Activated naive CD4-positive, alpha-beta T cell treated with anti-CD3 and anti-CD28 coated beads, Interleukin-2, amount 50 U/mL, for 24 hours (primary cell): ENCODE data around the gene CBLB.
"Not testable (repeated sequence)": the region's sequence is repeated elsewhere in the genome, so short reads cannot be mapped to it uniquely, and the experiment has no call there.

Experiments used
- H3K27ac Mint-ChIP-seq: one replicate; pipeline ENCODE4 v1.8.0; 2021; ENCODE audit warnings: mild to moderate bottlenecking, mixed read lengths
- H3K27me3 Mint-ChIP-seq: one replicate; pipeline ENCODE4 v1.8.0; 2021; ENCODE audit warnings: mixed read lengths
- H3K36me3 Mint-ChIP-seq: one replicate; pipeline ENCODE4 v1.8.0; 2021; ENCODE audit warnings: mixed read lengths
- H3K4me1 Mint-ChIP-seq: one replicate; pipeline ENCODE4 v1.8.0; 2021; ENCODE audit warnings: mixed read lengths
- H3K4me3 Mint-ChIP-seq: one replicate; pipeline ENCODE4 v1.8.0; 2021; ENCODE audit warnings: mild to moderate bottlenecking, mixed read lengths
- H3K9me3 Mint-ChIP-seq: one replicate; pipeline ENCODE4 v1.8.0; 2021; ENCODE audit warnings: mixed read lengths

Gene CBLB

GRCh38 chr3:105752791-105753415 is 115.9 kb downstream of the CBLB start:
- no peaks in the 10 kb centered on the region for H3K27me3 Mint-ChIP-seq
- no peaks in the 10 kb centered on the region for H3K9me3 Mint-ChIP-seq
- H3K27ac Mint-ChIP-seq = peak overlapping the region; percentile 93
- H3K4me1 Mint-ChIP-seq = peaks cover 89% of the 10 kb centered on the region
- peak overlapping the region; percentile 64 for H3K4me3 Mint-ChIP-seq
- H3K36me3 Mint-ChIP-seq = peaks cover 23% of the 10 kb centered on the region

DNA sequence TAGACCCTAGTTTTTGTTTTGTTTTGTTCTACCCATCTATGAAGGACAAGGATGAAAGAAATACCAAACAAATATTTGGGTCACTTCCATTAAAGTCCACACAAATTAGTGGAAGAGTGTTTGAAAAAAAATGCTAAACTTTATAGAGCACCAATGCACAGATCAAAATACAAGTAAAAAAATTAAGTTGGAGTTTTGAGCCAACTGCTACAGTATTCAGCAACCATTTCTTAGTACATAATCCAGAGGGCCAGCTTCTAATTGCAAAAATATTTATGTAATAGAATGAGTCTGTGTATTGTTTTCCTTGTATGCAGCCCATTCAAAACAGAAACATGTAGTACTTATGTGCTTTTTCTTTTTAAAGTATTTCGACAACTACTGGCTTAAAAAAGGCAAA is 121.1 kb downstream of the CBLB start:
- Mint-ChIP-seq H3K27me3 (no peaks in the 10 kb centered on the region), H3K4me1 (peaks cover 90% of the 10 kb centered on the region), H3K27ac (peak overlapping the region; percentile 91), H3K9me3 (peaks cover 5% of the 10 kb centered on the region), H3K36me3 (peaks cover 24% of the 10 kb centered on the region), H3K4me3 (no peak overlapping the region)

DNA sequence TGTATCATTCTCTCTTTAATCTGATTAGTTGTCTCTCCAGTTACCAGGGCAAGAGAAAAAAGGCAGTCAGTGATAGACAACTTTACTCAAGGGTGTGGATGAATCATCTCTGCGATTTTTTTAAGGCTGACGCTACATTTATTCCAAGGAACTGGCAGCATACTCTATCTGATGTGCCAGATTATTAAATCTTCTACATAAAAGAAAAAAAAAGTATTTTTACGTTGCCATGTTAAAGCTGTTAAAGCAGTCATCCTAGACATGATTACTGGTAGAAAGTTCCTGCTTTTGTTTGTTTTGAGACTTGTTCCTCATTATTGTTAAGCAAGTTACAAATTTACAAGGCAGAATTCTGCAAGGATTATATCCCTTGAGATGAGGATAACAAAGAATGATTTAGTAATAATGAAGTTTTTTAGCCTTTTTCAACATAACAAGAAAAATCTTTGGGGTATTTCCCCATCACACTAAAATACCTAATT is 121.7 kb downstream of the CBLB start:
- Mint-ChIP-seq H3K27ac (peak overlapping the region; percentile 91), H3K36me3 (peaks cover 24% of the 10 kb centered on the region), H3K4me3 (peak overlapping the region; percentile 69), H3K9me3 (peaks cover 5% of the 10 kb centered on the region), H3K27me3 (no peaks in the 10 kb centered on the region), H3K4me1 (peaks cover 85% of the 10 kb centered on the region)

GRCh38 chr3:105746231-105746996 is 122.4 kb downstream of the CBLB start:
- Mint-ChIP-seq H3K27ac (peak overlapping the region; percentile 91), H3K27me3 (no peaks in the 10 kb centered on the region), H3K4me3 (peak overlapping the region; percentile 69), H3K36me3 (peaks cover 29% of the 10 kb centered on the region), H3K9me3 (peaks cover 5% of the 10 kb centered on the region), H3K4me1 (peaks cover 86% of the 10 kb centered on the region)

DNA sequence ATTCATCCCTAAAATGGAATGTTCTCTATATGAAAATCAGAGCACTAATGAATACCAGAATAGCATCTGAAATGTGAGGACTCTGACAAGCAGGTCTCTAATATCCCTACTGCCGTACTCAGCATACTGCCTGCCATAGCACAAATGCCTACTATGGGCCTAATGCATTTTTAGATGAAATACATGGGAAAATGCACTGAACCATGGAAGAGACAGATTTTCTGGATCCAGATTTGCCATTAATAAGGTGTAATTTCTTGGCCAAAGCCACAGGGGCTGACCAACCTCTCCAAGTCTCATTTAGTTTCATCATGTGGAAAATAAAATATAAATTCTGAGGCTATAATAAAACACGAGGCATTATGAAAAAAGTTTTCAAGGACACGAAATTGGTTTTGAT is 123.8 kb downstream of the CBLB start:
- Mint-ChIP-seq H3K4me1 (peaks cover 77% of the 10 kb centered on the region), H3K36me3 (peaks cover 28% of the 10 kb centered on the region), H3K9me3 (peaks cover 5% of the 10 kb centered on the region), H3K4me3 (peak overlapping the region; percentile 15), H3K27me3 (no peaks in the 10 kb centered on the region), H3K27ac (no peak overlapping the region)

DNA sequence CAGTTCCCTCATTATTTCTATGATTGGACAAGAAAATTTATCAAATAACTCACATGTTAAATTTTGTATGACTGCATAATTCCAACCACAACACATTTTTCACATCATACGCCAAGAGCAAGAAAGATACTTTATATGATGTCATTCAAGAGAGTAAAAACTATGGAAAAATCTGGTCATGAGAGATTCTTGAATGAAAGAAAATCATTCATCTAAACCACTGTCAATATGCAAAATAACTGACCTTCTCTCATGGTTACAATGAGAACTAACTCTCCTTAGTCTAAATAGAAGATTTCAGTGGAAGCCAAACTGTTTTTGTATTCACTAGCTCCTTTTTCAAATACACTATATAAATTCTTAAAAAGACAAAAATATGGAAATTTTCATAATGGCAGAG is 124.6 kb downstream of the CBLB start:
- Mint-ChIP-seq H3K27me3 (no peaks in the 10 kb centered on the region), H3K4me3 (peak overlapping the region; percentile 47), H3K27ac (peak overlapping the region; percentile 95), H3K36me3 (peaks cover 35% of the 10 kb centered on the region), H3K9me3 (peaks cover 9% of the 10 kb centered on the region), H3K4me1 (peaks cover 78% of the 10 kb centered on the region)

DNA sequence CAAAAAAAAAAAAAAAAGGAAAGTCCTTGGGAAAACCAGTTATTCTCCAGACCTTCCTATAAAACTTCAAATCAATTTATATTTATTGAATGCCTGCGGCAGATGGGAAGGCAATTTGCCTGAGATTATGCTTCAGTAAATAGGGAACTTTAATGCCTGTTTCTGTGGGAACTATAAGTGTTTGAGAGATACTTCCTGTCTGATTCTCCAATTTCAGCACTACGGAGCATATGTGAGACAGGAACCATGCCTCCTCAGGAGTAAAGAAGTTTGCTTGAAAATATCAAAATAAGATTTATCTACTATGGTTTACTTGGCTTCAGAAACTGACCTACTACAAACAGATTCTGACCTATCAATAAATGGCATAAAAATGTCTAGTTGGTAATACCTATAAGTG is 135.5 kb downstream of the CBLB start:
- no peaks in the 10 kb centered on the region for H3K9me3 Mint-ChIP-seq
- peaks cover 20% of the 10 kb centered on the region for H3K4me1 Mint-ChIP-seq
- H3K4me3 Mint-ChIP-seq = no peak overlapping the region
- no peak overlapping the region for H3K27ac Mint-ChIP-seq
- H3K36me3 Mint-ChIP-seq = peaks cover 29% of the 10 kb centered on the region
- no peaks in the 10 kb centered on the region for H3K27me3 Mint-ChIP-seq

GRCh38 chr3:105731686-105732085 is 137.1 kb downstream of the CBLB start:
- H3K4me3 Mint-ChIP-seq = no peak overlapping the region
- H3K27me3 Mint-ChIP-seq = no peaks in the 10 kb centered on the region
- H3K9me3 Mint-ChIP-seq = peaks cover 5% of the 10 kb centered on the region
- peaks cover 44% of the 10 kb centered on the region for H3K36me3 Mint-ChIP-seq
- H3K27ac Mint-ChIP-seq = no peak overlapping the region
- H3K4me1 Mint-ChIP-seq = peaks cover 29% of the 10 kb centered on the region

- H3K27ac Mint-ChIP-seq = no peak overlapping the region
- H3K4me1 Mint-ChIP-seq = peaks cover 29% of the 10 kb centered on the region
- peaks cover 43% of the 10 kb centered on the region for H3K36me3 Mint-ChIP-seq
- H3K4me3 Mint-ChIP-seq = no peak overlapping the region
- H3K27me3 Mint-ChIP-seq = no peaks in the 10 kb centered on the region
- H3K9me3 Mint-ChIP-seq = peaks cover 5% of the 10 kb centered on the region
Measured at GRCh38 chr3:105730801-105731354, 137.9 kb downstream of the CBLB start.

GRCh38 chr3:105729667-105730066 is 139.1 kb downstream of the CBLB start:
- Mint-ChIP-seq H3K9me3 (peaks cover 5% of the 10 kb centered on the region), H3K36me3 (peaks cover 44% of the 10 kb centered on the region), H3K4me1 (peaks cover 29% of the 10 kb centered on the region), H3K4me3 (no peak overlapping the region), H3K27ac (no peak overlapping the region), H3K27me3 (no peaks in the 10 kb centered on the region)

DNA sequence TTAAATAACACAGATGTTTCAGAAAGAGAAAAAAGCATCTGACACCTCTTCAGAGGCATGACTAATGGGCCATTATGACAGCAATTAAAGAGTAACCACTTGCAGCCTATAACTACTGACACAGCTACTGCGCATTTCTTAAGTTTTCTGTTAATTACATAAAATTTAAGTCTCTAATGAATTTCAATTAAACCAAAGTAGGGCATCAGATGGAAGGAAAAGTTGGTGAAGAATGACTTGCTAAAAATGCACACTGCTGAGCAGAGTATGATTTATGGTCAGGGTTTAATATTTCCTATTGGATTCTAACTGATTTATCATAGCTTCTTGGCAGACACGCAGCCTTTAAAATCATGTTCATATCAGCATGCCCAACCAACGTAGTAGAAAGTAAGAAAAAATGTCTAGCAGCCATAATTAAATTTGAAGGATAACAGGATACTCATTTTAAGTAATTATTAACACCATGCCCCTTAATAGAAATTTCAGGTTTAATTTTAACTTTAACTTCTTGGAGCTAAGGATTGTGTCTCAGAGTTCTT is 140.0 kb downstream of the CBLB start:
- Mint-ChIP-seq H3K27ac (no peak overlapping the region), H3K36me3 (peaks cover 43% of the 10 kb centered on the region), H3K4me3 (no peak overlapping the region), H3K9me3 (peaks cover 5% of the 10 kb centered on the region), H3K4me1 (peaks cover 33% of the 10 kb centered on the region), H3K27me3 (no peaks in the 10 kb centered on the region)

DNA sequence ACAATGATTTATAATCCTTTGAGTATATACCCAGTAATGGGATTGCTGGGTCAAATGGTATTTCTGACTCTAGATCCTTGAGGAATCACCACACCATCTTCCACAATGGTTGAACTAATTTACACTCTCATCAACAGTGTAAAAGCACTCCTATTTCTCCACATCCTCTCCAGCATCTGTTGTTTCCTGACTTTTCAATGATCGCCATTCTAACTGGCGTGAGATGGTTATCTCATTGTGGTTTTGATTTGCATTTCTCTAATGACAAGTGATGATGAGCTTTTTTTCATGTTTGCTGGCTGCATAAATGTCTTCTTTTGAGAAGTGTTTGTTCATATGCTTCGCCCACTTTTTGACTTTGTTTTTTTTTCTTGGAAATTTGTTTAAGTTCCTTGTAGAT is 141.8 kb downstream of the CBLB start:
- not testable (repeated sequence) for H3K27me3 Mint-ChIP-seq, H3K4me3 Mint-ChIP-seq, H3K9me3 Mint-ChIP-seq
- Mint-ChIP-seq H3K36me3 (peaks cover 36% of the 10 kb centered on the region), H3K4me1 (peaks cover 47% of the 10 kb centered on the region), H3K27ac (peak overlapping the region; percentile 68)

DNA sequence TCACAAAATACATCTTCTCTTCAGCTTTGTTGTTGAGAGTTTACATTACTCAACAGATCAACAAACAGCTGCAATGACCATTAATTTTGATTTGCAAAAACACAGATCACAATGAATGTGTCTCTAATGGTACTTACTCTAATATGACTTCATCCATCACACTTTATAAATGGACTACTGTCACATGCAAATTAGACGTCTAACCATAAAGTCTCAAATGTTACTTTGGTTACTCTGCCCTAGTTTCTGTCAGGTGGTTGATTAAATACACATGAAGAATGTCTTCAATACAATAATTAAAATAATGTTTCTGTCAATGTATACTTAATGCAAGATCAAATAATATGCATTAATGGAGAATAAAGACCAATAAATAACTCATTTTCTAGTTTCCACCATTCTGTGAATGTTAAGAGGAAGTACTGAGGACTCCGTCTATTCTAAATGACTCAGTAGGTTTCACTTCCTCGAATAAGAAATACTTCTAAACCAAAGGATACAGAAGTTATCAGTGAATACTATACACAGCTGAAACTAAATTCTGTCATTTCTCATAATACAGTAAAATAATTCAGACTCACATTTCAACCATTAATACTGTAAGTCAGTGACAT is 145.8 kb downstream of the CBLB start:
- Mint-ChIP-seq H3K27ac (peak overlapping the region; percentile 15), H3K9me3 (peaks cover 9% of the 10 kb centered on the region), H3K4me1 (peaks cover 37% of the 10 kb centered on the region), H3K4me3 (peak overlapping the region; percentile 16), H3K27me3 (no peaks in the 10 kb centered on the region), H3K36me3 (peaks cover 44% of the 10 kb centered on the region)

GRCh38 chr3:105719791-105720190 is 149.0 kb downstream of the CBLB start:
- H3K4me3 Mint-ChIP-seq = no peak overlapping the region
- H3K27ac Mint-ChIP-seq = no peak overlapping the region
- peaks cover 33% of the 10 kb centered on the region for H3K4me1 Mint-ChIP-seq
- no peaks in the 10 kb centered on the region for H3K27me3 Mint-ChIP-seq
- H3K9me3 Mint-ChIP-seq = peaks cover 3% of the 10 kb centered on the region
- H3K36me3 Mint-ChIP-seq = peaks cover 42% of the 10 kb centered on the region

DNA sequence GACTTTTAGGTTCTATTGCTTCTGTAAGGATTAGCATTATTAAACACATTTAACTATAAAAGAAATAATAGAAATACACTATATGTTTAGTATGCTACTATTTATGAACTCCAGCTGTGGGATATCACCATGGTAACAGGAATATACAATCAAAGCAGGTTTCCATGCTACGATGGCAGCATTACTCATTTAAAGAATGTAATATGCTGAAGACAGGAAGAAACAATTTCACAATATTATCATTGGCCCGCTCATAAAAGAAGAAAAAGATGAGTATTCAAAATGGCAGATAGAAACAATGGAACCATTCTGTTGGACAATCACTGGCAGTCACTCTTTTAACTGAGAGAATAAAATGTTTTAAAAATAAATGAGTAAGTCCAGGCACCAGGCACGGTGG is 153.4 kb downstream of the CBLB start:
- Mint-ChIP-seq H3K4me1 (peaks cover 14% of the 10 kb centered on the region), H3K9me3 (no peaks in the 10 kb centered on the region), H3K27ac (no peak overlapping the region), H3K4me3 (no peak overlapping the region), H3K27me3 (no peaks in the 10 kb centered on the region), H3K36me3 (peaks cover 46% of the 10 kb centered on the region)
